Measurements from ENCODE around the gene CHRDL1.

CHRDL1 gene

DNA sequence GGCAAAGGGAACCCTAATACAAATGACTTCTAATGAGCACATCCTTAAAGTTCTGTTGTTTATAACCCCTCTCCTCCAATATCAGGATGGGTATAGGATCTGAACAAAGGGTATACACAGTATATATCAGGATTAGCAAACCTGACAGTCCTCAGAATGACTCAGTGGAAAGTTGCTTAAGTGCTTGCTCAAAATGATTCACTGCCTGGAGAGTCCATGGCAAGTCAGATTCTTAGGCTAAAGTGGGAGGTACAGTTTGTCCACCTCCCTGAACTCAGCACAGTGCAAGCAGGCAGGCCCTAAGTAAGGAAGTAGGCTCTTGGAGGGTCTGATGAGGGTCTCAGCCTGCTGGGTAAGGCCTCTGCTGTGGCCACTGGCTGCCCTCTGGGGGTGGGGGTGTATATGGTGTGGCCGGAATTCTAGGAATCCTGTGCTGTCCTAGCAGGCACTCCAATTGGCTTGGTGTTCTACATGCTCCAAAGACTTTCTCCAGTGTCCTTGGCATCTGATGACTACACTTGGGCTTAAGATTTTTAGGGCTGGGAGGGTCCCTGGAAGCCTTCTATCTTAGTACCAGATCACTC, 54.3 kb downstream of the CHRDL1 start:
- DNase-seq (ENCODE audit: low read depth), result peak; percentile 51

- peak; percentile 69 for DNase-seq (ENCODE audit: low read depth)
Observed at GRCh38 chrX:110734894-110735541, 60.6 kb downstream of the CHRDL1 start.

GRCh38 chrX:110734271-110734670, 61.3 kb downstream of the CHRDL1 start:
- DNase-seq (ENCODE audit: low read depth), result no peak

DNA sequence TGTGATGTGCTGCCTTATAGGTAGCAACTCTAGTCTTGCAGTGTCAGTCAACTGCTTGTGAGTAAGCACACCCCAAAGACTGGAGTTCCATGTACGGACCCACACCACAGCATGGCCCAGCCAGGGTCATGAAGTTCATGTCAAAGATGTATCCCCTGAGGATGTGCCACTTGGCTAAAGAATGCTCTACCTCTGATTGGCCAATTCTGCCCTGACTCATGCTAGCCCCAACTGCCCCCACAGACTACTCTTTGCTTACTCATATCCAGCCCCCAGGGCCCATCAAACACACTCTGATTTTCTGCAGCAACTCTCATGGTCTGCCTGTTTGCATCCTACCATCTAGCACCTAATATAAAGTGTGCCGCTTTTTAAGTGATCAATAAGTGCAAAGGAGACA, 62.5 kb downstream of the CHRDL1 start:
- no peak for DNase-seq (ENCODE audit: low read depth)

DNA sequence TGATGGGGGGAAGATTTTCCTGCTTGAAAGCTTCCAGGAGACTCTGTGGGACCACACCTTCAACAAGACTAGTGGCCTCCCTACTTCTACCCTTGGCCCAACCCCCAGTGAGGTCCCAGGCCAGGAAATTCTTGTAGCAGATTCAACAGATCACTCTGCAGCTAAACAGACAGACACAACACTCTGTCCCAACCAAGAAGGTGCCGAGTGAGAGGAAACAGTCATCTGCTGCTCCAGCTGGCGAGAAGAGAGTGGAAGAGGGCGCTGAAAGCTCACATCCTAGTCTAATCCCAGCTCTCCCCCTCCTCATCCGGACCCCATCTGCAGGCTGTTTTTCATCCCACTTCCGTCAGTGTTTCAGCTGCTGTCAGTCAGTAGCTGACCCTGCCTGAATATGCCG, 63.4 kb downstream of the CHRDL1 start:
- DNase-seq (ENCODE audit: low read depth), result no peak

DNA sequence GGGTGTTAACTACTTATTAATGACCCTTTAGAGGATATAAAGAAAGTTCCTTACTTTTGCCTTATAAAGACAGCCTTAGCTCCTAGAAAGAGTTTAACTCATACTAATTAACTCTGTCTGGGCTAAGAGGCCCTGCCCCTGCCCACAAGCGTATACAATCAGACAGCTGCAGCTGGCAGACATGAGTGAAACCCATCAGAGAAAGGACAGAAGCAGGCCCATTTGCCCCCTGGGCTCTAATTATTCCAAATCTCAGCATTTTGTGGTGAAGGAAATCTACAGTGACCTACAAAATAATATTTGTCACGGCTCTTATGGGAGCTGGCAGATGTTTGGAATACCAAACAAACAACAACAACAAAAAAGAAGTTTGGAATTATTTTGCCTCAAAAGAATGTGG, 71.8 kb downstream of the CHRDL1 start:
- DNase-seq (ENCODE audit: low read depth), result no peak

GRCh38 chrX:110722135-110722534, 73.5 kb downstream of the CHRDL1 start:
- DNase-seq (ENCODE audit: low read depth), result no peak

GRCh38 chrX:110713666-110714065, 82.0 kb downstream of the CHRDL1 start:
- no peak for DNase-seq (ENCODE audit: low read depth)

DNA sequence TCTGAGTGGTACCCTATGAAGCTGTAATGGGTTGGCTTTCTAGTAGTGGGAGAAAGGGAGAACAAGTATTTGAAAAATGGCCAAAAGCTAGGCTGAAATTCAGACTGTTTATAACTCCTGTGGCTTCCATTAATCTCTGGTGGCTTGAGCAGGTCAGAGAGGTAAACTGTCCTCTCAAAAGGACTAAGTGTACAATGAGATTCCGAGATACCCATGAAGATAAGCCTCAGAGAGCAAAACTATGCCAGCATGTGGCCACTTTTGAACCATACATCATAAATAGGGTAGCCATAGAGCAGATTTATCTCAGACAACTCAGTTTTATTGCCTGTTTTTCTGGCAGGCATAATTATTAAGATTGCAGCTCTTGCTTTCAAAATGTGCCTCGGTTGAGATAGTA, 89.2 kb downstream of the CHRDL1 start:
- no peak for DNase-seq (ENCODE audit: low read depth)

DNA sequence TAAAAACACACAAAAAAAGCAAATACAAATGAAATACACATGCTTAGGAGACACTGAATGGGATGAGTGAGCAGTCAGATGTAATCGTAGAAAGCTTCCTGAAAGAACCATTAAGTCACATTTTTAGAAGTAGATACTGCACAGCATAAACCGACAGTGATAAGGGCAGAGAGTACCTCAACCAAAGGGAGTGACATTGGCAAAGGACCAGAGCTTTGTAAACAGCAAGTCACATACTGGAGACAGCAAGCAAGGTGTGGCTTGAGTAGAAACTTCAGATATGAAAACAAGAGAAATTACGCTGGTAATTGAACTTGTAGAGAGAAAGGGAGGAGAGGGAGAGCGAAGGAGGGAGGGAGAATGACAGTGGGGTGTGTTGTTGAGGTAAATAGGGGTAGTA, 92.0 kb downstream of the CHRDL1 start:
- DNase-seq (ENCODE audit: low read depth), result no peak

GRCh38 chrX:110699109-110699508, 96.5 kb downstream of the CHRDL1 start:
- peak; percentile 3 for DNase-seq (ENCODE audit: low read depth)

DNA sequence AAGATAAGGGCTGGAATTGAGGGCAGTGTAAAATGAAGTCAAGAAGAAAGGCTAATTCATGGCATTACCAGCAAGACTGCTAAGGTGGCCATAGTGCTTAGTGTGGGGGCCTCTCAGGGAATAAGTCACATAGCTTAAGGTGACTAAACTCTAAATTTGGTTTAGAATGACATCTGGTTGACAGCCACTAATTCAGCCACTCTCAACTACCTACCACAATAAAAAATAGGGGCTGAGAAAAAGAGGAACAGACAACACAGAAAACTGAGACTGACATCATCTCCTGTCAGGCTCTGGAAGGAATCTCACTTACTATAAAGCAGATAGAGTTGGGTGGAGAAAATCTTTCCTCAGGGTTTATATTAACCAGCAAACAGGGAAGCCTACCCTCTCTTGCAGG, 96.9 kb downstream of the CHRDL1 start:
- no peak for DNase-seq (ENCODE audit: low read depth)

GRCh38 chrX:110692866-110693265, 102.8 kb downstream of the CHRDL1 start:
- no peak for DNase-seq (ENCODE audit: low read depth)

- no peak for DNase-seq (ENCODE audit: low read depth)
Observed at GRCh38 chrX:110691446-110691845, 104.2 kb downstream of the CHRDL1 start.

- DNase-seq (ENCODE audit: low read depth), result no peak
Observed at GRCh38 chrX:110684653-110685052, 111.0 kb downstream of the CHRDL1 start.

GRCh38 chrX:110683925-110684324, 111.7 kb downstream of the CHRDL1 start:
- DNase-seq (ENCODE audit: low read depth), result no peak

DNA sequence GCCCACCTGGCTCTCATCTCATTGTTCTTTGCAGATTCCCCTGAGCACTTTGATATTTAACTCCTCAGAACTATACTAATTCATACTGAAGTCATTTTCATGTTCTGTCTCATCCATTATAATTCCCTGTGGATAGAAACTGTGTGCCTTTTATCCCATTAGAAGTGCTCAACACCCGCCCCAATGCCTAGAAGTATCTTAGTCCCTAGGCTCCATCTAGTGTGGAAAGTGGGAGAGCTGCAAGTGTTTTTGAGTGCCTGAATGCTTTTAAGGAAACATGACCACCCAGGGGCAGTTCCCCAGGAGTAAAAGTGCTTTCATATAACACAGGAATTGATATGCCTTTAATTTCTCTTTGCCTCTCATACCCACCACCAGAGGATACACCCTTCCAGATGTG, 117.0 kb downstream of the CHRDL1 start:
- DNase-seq (ENCODE audit: low read depth), result no peak

GRCh38 chrX:110675886-110676285, 119.7 kb downstream of the CHRDL1 start:
- no peak for DNase-seq (ENCODE audit: low read depth)

GRCh38 chrX:110671068-110671803, 124.4 kb downstream of the CHRDL1 start:
- no peak for DNase-seq (ENCODE audit: low read depth)

- DNase-seq (ENCODE audit: low read depth), result no peak
Observed at GRCh38 chrX:110669572-110669971, 126.0 kb downstream of the CHRDL1 start.

- no peak for DNase-seq (ENCODE audit: low read depth)
Observed at GRCh38 chrX:110667706-110668105, 127.9 kb downstream of the CHRDL1 start.

DNA sequence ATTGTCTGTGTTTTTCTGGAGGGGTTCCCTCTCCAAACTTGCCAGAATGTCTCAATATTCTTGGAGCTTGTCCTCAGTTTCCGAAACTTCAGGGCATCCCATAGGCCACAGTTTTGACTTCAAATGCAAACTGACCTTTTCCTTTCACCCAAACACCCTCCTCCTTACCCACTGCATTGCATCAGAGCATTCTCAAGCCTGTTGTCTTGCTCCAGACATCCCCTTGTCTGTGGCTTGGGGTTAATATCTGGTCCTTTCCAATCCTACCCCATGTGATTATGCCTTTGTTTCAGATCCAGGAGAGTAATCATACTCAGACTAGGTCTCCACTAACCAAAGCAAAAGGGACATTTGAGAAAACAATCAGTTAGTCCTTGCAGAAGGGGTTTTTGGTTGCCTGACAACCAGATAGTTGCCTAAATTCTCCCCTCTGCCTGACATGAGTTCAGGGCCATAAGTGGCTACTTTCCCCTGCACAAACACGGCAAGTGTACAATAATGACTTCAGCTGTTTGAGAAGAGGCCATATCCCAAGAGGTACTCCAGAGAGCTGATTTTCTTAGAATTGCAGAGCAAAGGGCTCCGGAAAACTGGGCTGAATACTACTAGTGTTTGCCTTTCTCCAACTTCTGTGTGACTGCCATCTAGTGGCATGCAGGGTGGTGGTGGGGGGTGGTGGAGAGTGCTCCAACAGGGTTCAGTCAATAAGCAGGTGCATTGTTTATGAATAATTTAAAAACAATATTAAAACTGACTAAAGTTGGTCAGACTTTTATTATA, 130.2 kb downstream of the CHRDL1 start:
- no peak for DNase-seq (ENCODE audit: low read depth)

DNA sequence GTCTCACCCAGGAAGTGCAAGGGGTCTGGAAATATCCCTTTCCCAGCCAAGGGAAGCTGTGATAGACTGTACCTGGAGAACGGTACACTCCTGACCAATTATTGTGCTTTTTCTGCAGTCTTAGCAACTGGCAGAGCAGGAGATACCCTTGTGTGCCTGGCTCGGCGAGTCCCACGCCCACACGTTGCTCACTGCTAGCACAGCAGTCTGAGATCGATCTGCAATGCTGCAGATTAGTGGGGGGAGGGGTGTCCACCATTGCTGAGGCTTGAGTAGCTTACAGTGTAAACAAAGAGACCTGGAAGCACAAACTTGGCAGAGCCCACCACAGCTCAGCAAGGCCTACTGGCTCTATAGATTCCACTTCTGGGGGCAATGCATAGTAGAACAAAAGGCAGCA, 138.5 kb downstream of the CHRDL1 start:
- no peak for DNase-seq (ENCODE audit: low read depth)

Data from non-pigmented ciliary epithelial cell (primary cell).